ENCODE results near the gene MND1.

The MND1 gene

GRCh38 chr4:153344131-153345011 is at the start of gene MND1:
Gene MND1 (plus strand): TSS chr4:153344688. CDS start chr4:153344738, 50 bp downstream.
- DNase-seq: peak; percentile 90

DNA sequence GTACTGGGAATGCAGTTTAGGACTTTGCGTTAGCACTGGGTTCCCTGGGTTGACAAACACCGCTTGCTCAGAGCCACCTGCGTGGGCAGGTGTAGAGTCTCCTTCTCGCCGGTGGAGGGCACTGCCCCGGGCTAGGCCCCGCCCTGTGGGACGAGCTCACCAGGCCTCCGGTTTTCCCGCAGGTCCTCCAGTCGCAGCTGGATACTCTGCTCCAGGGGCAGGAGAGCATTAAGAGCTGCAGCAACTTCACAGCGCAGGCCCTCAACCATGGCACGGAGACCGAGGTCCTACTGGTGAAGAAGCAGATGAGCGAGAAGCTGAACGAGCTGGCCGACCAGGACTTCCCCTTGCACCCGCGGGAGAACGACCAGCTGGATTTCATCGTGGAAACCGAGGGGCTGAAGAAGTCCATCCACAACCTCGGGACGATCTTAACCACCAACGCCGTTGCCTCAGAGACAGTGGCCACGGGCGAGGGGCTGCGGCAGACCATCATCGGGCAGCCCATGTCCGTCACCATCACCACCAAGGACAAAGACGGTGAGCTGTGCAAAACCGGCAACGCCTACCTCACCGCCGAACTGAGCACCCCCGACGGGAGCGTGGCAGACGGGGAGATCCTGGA is 49.2 kb upstream of the MND1 start:
- no peak for DNase-seq

DNA sequence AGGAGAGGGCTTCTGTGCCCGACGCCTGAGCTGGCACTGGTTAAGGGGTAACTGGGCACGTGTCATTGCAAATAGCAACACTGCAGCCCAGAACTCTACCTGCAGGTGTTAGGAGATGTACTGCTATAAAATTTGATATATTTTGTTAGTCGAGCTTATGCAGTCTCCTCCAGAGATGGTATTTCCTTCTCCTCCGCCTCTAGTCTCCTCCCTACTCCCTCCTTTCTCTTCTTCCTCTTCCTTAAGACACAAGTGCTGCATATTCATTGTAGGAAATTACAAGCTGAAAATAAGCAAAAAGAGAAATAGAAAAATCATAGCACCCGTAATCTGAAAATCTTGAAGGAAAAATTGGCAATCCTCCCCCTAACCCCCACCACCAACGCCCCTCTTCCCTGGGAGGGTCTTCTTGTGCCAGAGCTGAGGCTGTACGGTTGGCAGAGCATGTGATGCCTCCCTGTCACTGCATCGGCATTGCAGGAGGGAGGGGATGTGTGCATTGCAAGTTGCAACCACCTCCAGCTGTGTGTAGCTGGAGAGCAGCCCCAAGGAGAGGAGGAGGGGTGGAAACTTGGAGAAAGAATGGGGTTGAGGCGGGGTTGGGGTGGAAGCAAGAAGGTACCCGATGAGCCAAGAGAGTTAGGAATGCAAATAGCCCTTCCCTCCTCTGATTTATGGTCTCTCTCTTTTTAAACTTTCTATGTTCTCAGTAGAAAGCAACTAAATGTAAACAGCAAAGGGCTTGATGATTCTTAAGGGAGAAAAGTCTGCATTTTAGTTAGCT is 48.3 kb upstream of the MND1 start:
- no peak for DNase-seq

DNA sequence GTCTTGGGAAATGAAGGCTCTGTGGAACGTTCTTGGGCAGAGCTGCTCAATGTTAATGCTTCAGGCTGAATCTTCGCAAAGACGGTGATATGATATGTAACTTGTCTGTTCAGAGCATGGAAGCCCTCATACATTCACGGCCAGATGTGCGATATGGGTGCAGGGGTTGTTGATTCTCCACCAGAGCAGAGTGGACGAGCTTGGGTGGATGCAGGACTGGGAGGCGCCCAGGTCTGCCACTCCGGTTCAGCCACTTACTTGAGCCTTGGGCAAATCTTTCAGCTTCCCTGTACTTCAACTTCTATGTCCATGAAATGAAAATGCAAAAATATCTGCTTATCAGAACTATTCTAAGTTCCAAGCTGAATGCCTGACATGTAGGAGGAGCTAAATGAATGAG is 47.4 kb upstream of the MND1 start:
- DNase-seq: no peak

- DNase-seq: no peak
Measured at GRCh38 chr4:153310793-153311192, 33.7 kb upstream of the MND1 start.

GRCh38 chr4:153314915-153315314 is 29.6 kb upstream of the MND1 start:
- no peak for DNase-seq

- DNase-seq: no peak
Measured at GRCh38 chr4:153318696-153319320, 25.7 kb upstream of the MND1 start.

DNA sequence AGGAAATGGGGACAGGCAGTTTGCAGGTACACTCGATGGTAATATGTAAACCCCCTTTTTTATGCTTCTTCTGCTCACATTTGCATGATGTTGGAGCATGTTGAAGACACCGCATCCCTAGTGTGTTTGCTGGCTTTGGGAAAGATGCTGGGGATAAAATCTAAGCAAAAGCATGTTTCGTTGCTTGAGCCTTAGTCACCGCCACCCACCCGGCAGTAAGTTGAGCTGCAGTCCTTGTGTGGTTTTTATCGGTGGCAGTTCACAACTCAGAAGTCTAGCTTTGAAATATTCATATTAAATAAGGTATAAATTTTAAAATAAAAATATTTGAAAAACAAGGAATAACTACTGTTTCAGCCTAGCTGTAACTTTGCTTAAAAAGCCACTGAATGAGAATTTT is 21.7 kb upstream of the MND1 start:
- no peak for DNase-seq

DNA sequence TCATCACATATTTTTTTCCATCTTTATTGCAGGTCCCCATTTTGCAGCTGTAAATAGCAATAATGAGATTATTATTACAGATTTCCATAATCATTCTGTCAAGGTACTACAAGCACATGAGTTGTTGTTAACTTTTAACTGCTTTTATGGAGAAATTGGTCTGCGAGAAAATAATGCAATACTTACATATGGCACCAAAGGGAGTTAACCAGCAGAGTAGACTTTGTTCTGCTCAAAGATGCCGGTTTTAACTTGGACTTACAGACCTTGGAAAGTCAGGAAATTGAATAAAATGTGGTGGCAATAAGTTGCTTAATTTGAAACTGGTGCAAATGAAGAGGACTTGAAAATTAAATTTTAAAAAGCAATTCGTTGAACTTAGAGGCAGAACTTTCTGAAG is 20.4 kb upstream of the MND1 start:
- no peak for DNase-seq

- DNase-seq: no peak
Measured at GRCh38 chr4:153325558-153325957, 18.9 kb upstream of the MND1 start.

DNA sequence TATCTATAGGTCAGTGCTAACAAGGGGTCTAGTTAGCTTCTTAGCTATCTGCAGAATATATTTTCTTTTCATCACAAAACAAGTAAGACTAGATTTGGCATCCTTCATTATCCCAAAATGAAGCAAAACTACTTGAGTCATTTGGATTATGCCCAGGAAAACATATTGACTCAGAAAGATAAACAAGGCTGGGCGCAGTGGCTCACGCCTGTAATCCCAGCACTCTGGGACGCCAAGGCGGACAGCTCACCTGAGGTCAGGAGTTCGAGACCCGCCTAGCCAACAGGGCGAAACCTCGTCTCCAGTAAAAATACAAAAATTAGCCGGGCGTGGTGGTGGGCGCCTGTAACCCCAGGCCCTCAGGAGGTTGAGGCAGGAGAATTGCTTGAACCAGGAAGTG is 18.0 kb upstream of the MND1 start:
- DNase-seq: no peak

DNA sequence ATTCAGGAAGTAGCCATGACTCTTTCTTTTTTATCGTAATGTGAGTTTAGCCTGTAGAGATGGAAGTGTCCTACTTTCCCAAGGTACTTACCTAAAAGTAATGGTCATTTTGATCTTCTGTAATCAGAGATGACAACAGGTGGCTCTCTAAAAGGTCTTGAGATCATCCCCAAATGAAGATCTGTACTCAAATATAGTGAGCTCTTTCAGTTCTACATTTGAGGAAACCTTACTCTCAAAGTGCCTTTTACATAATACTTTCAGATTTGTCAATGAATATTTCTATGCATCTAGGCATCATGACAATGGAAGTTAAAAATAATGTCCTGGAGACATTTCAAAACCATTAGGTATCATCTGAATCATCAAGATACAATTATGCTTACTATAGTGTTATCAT is 17.2 kb upstream of the MND1 start:
- no peak for DNase-seq

DNA sequence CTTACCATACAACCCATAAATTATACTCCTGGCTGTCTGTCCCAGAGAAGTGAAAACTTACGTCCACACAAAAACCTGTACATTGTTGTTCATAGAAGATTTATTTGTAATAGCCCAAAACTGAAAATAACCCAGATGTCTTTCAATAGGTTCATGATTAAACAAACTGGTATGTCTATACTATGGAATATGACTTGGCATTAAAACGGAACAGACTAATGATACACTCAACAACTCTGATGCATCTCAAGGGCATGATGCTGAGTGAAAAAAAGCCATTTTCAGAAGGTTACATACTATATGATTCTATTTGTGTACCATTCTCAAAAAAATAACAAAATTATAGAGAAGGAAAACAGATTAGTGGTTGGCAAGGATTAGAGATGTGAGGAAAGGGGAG is 11.6 kb upstream of the MND1 start:
- DNase-seq: no peak

DNA sequence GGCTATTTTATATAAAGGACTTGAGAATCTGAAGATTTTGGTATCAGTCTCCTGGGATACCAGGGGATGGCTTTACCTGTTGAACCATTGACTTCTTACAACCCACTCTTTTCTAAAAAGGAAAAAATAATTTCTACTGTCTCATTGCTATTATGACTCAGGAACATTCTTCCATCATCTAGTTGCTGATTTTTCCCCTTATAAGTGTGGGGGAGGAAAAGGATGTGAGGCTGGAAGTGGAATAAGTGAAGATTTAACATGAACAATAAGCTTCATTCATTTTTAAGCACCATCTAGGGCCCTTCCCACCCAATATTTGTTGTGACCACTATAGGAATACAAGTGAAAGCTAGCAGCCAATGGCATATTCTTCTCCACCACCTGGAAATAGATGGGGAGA is 10.6 kb upstream of the MND1 start:
- no peak for DNase-seq

DNA sequence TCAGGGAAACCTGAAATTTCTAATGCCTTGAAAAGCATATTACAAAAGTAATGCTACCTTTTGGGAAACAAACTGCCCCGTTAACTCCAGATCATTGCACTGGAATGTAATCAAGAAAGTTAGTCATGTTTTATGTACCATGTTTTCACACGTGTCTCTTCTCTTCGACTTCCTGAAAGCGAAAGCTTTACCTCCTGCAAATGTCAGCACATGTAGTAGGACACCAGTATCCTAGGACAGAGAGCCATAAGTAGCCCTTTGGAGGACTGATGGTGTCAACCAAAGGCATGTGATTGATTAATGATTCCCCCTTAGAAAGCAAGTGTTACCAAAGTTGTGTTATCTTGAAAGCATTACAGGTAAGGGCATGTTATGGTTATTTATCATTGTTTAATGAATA is 8.8 kb upstream of the MND1 start:
- no peak for DNase-seq

GRCh38 chr4:153337686-153338085 is 6.8 kb upstream of the MND1 start:
- DNase-seq: no peak

DNA sequence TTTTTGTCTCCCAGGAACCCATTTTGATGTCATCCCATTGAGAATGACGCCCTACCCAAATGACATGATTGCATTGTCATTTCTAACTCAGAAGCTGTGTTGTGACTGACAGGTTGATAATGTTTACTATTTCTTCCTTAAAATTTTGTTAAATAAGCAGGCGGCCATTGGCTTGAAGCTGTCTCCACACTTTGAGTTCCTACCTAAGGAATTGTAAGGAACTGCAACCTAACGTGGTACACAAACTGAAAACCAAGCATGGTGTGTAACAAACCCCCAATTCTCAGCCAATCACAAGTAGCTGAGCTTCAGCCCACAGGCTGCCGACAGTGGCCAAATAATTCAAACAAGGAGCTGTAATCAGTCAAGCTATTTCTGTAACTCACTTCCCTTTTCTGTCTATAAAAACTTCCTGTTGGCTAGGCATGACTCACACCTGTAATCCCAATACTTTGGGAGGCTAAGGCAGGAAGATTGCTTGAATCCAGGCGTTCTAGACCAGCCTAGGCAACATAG is 2.9 kb upstream of the MND1 start:
- DNase-seq: no peak

DNA sequence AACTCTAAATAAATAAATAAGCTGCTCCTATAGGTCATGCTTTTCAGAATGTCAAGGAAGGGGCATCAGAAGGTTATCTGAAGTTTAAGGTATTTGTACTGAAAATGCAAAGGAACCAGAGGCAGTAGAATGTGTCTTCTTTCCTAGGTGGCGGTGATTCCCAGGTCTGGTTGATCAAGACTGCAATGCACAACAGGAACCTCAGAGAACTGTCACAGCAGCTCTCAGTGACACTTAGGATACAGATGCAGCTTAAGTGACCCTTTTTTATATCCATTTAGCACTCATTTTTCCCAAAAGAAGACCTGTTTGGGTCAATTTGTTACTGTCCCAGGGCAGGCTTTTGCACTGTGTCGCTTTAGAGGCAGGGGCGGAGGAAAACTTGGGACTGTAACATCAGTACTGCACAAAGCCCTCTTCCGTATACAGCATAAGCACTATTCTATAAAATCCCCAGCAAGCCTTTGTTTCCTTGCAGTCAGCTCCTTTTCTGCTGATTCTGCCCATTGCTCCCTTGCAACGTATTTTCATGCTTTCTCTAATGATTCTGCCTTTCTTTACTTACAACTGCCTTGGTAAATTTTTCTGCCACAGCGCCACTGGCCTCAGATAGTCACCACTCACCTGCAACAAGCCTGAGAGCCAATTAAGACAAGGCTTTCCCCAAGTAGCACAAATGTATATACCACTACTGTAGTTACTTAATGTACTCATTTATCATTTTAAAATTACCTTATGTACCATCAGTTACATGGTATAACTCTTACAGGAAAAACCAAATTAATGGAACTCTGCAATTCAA is 1.5 kb upstream of the MND1 start:
- no peak for DNase-seq

- DNase-seq: peak; percentile 35
Measured at GRCh38 chr4:153345012-153345981, 809 bp downstream of the MND1 start.

- DNase-seq: no peak
Measured at GRCh38 chr4:153346031-153346430, 1.5 kb downstream of the MND1 start.

- no peak for DNase-seq
Measured at GRCh38 chr4:153346563-153346962, 2.1 kb downstream of the MND1 start.
